Activated T-helper 1 cell treated with anti-CD3 and anti-CD28 coated beads, Interleukin-12 subunit alpha, Interleukin-12 subunit beta, Interleukin-2, Interleukin-4 antibody, amounts not matched to agents 30 ng/mL and 10 ng/mL and 1 ng/mL, durations not matched to agents 14 hours and 24 hours and 36 hours (primary cell): Measurements from ENCODE around the gene TNPO3. TPM values are rescaled to one million over a fixed set of nuclear protein-coding genes. Genes with fewer than 3 reads are reported as not detected.
"Not testable (repeated sequence)": the region's sequence is repeated elsewhere in the genome, so short reads cannot be mapped to it uniquely, and the experiment has no call there.

ENCODE experiments used
- DNase-seq: peaks from one replicate; pipeline ENCODE4 v3.0.0; 2021; ENCODE audit warnings: low spot score
- H3K27ac Mint-ChIP-seq: one replicate; pipeline ENCODE4 v1.8.0; 2021; ENCODE audit warnings: mild to moderate bottlenecking, mixed read lengths
- H3K27me3 Mint-ChIP-seq: one replicate; pipeline ENCODE4 v1.8.0; 2022; ENCODE audit warnings: mild to moderate bottlenecking, moderate library complexity, mixed read lengths; ENCODE audit not compliant: insufficient read depth
- H3K36me3 Mint-ChIP-seq: one replicate; pipeline ENCODE4 v1.8.0; 2021; ENCODE audit warnings: low read depth, mixed read lengths
- H3K4me1 Mint-ChIP-seq: one replicate; pipeline ENCODE4 v1.8.0; 2021; ENCODE audit warnings: low read depth, mixed read lengths
- H3K4me3 Mint-ChIP-seq: one replicate; pipeline ENCODE4 v1.8.0; 2021; ENCODE audit warnings: mild to moderate bottlenecking, moderate library complexity, mixed read lengths
- H3K9me3 Mint-ChIP-seq: one replicate; pipeline ENCODE4 v1.8.0; 2021; ENCODE audit warnings: mixed read lengths
- intact Hi-C: fragments of 100-400 bp; cut with micrococcal nuclease; formaldehyde crosslinking; loops from one replicate; pipeline ENCODE4 v1.15.1; 2024
- total RNA-seq: library from RNA; stranded (reverse); gene quantifications from 2 replicates; pipeline ENCODE4 v1.2.3, GENCODE V29; 2022

Gene TNPO3
- total RNA-seq, 1 donor from 2014 or later, result 53.2 TPM

- H3K27ac Mint-ChIP-seq, result no peak overlapping the region
- H3K4me3 Mint-ChIP-seq, result no peak overlapping the region
- peaks cover 41% of the 10 kb centered on the region for H3K36me3 Mint-ChIP-seq
- peaks cover 20% of the 10 kb centered on the region for H3K4me1 Mint-ChIP-seq
- no peaks in the 10 kb centered on the region for H3K27me3 Mint-ChIP-seq
- intact Hi-C loops, result loop anchor here (5.0 kb wide), 1 partner anchor 945 kb away; the partner anchor contains the start of gene UBE2H
- DNase-seq, result no peak
- no peaks in the 10 kb centered on the region for H3K9me3 Mint-ChIP-seq
Measured at GRCh38 chr7:129007572-129007971, 47.3 kb downstream of the TNPO3 start.

- Mint-ChIP-seq H3K27me3 (no peaks in the 10 kb centered on the region), H3K36me3 (peaks cover 47% of the 10 kb centered on the region), H3K9me3 (no peaks in the 10 kb centered on the region), H3K27ac (no peak overlapping the region), H3K4me3 (no peak overlapping the region), H3K4me1 (peaks cover 20% of the 10 kb centered on the region)
- intact Hi-C loops, result loop anchor here (5.0 kb wide), 1 partner anchor 945 kb away; the partner anchor contains the start of gene UBE2H
- DNase-seq, result no peak
Measured at GRCh38 chr7:129006636-129007414, 48.1 kb downstream of the TNPO3 start.

DNA sequence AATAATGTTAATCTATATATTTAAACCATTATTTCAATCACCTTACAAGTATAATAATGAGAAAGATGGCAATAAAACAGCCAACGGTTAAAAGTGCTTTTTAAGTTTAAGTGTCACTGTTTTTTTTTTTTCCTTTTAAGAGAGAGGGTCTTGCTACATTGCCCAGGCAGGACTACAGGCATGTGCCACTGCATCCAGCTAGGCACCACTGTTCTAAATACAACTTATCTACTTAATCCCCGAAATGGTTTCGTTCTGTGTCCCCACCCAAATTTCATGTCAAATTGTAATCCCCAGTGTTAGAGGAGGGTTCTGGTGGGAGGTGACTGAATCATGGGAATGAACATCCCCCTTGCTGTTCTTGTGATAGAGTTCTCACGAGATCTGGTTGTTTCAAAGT, 49.7 kb downstream of the TNPO3 start:
- Mint-ChIP-seq H3K27me3 (no peaks in the 10 kb centered on the region), H3K4me3 (no peak overlapping the region), H3K27ac (no peak overlapping the region), H3K9me3 (no peaks in the 10 kb centered on the region), H3K36me3 (peaks cover 51% of the 10 kb centered on the region), H3K4me1 (peaks cover 20% of the 10 kb centered on the region)
- intact Hi-C loops, result loop anchor here (5.0 kb wide), 1 partner anchor 947 kb away; the partner anchor contains the start of gene UBE2H
- DNase-seq, result no peak

DNA sequence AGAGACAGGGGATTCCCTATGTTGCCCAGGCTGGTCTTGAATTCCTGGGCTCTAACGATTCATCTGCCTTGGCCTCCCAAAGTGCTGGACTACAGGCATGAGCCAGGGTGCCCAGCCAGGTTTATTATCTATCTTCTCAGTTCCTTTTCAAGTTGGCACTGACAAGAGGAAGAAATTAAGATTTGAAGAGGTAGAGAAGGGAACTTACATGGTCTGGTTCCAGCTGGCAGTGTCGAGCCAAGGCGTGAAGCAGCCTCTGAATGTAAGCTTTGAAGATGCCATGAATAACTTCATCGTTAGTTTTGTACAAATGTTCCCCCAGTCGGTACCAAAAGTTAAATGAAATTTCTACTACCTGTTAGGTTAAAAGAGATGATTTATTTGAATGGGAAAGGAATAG, 57.7 kb downstream of the TNPO3 start:
- no peak for DNase-seq
- H3K4me1 Mint-ChIP-seq, result no peaks in the 10 kb centered on the region
- H3K27ac Mint-ChIP-seq, result no peak overlapping the region
- peaks cover 29% of the 10 kb centered on the region for H3K36me3 Mint-ChIP-seq
- intact Hi-C loops, result no loop called here
- no peaks in the 10 kb centered on the region for H3K27me3 Mint-ChIP-seq
- no peaks in the 10 kb centered on the region for H3K9me3 Mint-ChIP-seq
- no peak overlapping the region for H3K4me3 Mint-ChIP-seq

- H3K27ac Mint-ChIP-seq, H3K4me3 Mint-ChIP-seq, DNase-seq, H3K4me1 Mint-ChIP-seq, H3K27me3 Mint-ChIP-seq, H3K9me3 Mint-ChIP-seq: not testable (repeated sequence)
- peaks cover 28% of the 10 kb centered on the region for H3K36me3 Mint-ChIP-seq
- intact Hi-C loops, result loop anchor here (5.0 kb wide), 1 partner anchor 38 kb away; no protein-coding TSS in a partner anchor
Measured at GRCh38 chr7:128994560-128994959, 60.4 kb downstream of the TNPO3 start.

- H3K36me3 Mint-ChIP-seq, result peaks cover 27% of the 10 kb centered on the region
- H3K4me3 Mint-ChIP-seq, result no peak overlapping the region
- no peaks in the 10 kb centered on the region for H3K27me3 Mint-ChIP-seq
- intact Hi-C loops, result loop anchor here (5.0 kb wide), 1 partner anchor 39 kb away; no protein-coding TSS in a partner anchor
- DNase-seq, result no peak
- H3K9me3 Mint-ChIP-seq, result no peaks in the 10 kb centered on the region
- no peaks in the 10 kb centered on the region for H3K4me1 Mint-ChIP-seq
- no peak overlapping the region for H3K27ac Mint-ChIP-seq
Measured at GRCh38 chr7:128993419-128993818, 61.5 kb downstream of the TNPO3 start.

DNA sequence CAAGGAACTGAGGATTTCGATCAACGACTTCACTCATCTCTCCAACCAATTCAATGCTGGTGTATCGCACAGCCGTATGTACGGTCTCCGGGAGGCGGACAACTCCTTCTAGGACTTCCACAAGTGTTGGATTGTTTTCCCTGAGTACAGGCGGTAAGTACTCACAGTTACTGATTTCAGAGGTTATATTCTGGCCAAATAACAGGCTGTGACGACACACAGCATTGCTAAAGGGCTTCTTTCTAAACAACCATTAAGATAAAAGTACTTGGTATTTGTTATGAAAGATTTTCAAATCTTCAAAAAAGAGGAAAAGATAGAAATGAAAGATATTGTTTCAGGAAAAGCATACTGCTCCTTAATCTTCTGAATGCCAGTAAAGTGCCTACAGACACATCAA, 65.0 kb downstream of the TNPO3 start:
- no peak for DNase-seq
- Mint-ChIP-seq H3K27ac (no peak overlapping the region), H3K27me3 (no peaks in the 10 kb centered on the region), H3K9me3 (no peaks in the 10 kb centered on the region), H3K4me3 (no peak overlapping the region), H3K4me1 (no peaks in the 10 kb centered on the region), H3K36me3 (peaks cover 27% of the 10 kb centered on the region)
- intact Hi-C loops, result loop anchor here (5.0 kb wide), 1 partner anchor 42 kb away; no protein-coding TSS in a partner anchor

- Mint-ChIP-seq H3K9me3 (no peaks in the 10 kb centered on the region), H3K27ac (no peak overlapping the region), H3K27me3 (no peaks in the 10 kb centered on the region), H3K36me3 (peaks cover 32% of the 10 kb centered on the region), H3K4me1 (no peaks in the 10 kb centered on the region), H3K4me3 (no peak overlapping the region)
- DNase-seq, result no peak
- intact Hi-C loops, result no loop called here
Measured at GRCh38 chr7:128988372-128988771, 66.5 kb downstream of the TNPO3 start.

DNA sequence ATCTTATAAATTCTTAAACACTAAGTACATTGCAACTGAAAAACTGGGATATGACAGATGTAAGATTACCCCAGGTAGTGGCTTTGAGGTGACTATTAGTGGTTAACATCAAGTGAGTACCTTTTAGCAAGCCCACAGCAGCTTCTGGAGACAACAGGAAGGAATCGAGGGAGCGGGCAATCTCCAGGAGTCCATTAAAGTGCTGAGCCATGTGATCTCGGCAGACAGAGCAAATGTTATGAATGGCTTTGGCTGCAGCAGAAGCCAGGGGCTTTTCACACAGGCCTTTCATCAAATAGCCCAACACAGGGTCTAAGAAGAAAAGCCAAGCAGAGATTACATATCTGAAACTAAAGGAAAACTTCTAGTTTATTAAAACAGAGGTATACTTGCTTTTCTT, 68.3 kb downstream of the TNPO3 start:
- Mint-ChIP-seq H3K27me3 (no peaks in the 10 kb centered on the region), H3K9me3 (no peaks in the 10 kb centered on the region), H3K4me3 (no peak overlapping the region), H3K36me3 (peaks cover 42% of the 10 kb centered on the region), H3K4me1 (no peaks in the 10 kb centered on the region), H3K27ac (no peak overlapping the region)
- DNase-seq, result no peak
- intact Hi-C loops, result no loop called here

- H3K4me3 Mint-ChIP-seq, result no peak overlapping the region
- peaks cover 40% of the 10 kb centered on the region for H3K36me3 Mint-ChIP-seq
- no peaks in the 10 kb centered on the region for H3K4me1 Mint-ChIP-seq
- DNase-seq, result no peak
- no peaks in the 10 kb centered on the region for H3K9me3 Mint-ChIP-seq
- no peak overlapping the region for H3K27ac Mint-ChIP-seq
- intact Hi-C loops, result no loop called here
- no peaks in the 10 kb centered on the region for H3K27me3 Mint-ChIP-seq
Measured at GRCh38 chr7:128985660-128986059, 69.3 kb downstream of the TNPO3 start.

GRCh38 chr7:128982105-128982504, 72.8 kb downstream of the TNPO3 start:
- Mint-ChIP-seq H3K9me3 (no peaks in the 10 kb centered on the region), H3K27me3 (no peaks in the 10 kb centered on the region), H3K4me3 (no peak overlapping the region), H3K27ac (no peak overlapping the region), H3K4me1 (no peaks in the 10 kb centered on the region), H3K36me3 (peaks cover 47% of the 10 kb centered on the region)
- intact Hi-C loops, result no loop called here
- DNase-seq, result no peak

DNA sequence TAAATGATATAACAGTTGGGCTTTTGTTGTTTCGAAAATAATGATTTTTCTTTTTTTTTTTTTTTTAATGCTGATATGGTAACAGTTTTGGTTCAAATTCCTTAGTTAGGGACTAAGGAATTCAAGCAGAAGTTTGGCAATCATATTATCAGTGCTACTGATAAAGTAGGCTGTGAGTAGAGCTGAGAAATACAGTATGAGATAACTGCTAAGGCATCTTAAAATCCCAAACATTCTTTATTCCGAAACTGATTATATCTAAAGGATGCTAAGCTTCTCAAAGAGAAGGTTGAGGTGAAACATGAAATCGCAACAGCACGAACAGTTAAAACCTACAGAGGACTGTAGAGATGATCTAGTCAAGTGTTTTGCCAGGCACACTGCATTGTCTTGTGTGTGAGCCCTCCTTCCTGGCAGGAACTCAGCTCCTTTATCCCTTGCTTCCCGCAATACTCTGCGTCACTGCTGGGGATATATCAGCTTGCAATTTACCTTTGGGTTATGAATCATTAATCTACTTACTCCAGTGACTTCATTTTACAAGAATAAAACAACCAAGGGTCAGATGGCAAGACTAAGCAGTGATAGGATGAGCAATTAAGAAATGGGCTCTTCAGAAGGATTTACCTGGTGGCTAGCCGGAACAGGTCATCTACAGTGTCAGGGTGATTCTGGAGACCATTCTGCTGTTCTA, 80.5 kb downstream of the TNPO3 start:
- intact Hi-C loops, result no loop called here
- Mint-ChIP-seq H3K27ac (no peak overlapping the region), H3K4me1 (no peaks in the 10 kb centered on the region), H3K36me3 (peaks cover 51% of the 10 kb centered on the region), H3K27me3 (no peaks in the 10 kb centered on the region), H3K4me3 (no peak overlapping the region), H3K9me3 (no peaks in the 10 kb centered on the region)
- no peak for DNase-seq

DNA sequence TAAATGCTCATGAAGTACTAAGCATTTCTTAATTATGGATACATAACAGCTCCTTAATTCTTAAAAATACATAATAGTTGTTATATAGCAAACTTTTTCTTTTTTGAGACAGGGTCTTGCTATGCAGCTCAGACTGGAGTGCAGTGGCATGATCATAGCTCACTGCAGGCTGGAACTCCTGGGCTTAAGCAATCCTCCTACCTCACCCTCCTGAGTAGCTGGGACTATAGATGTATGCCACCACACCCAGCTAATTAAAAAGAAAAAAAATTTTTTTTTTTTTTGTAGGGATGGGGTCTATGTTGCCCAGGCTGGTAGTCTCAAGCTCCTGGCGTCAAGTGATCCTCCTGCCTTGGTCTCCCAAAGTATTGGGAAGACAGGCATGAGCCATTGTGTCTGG, 86.3 kb downstream of the TNPO3 start:
- no peak overlapping the region for H3K27ac Mint-ChIP-seq
- H3K4me3 Mint-ChIP-seq, result no peak overlapping the region
- no peaks in the 10 kb centered on the region for H3K9me3 Mint-ChIP-seq
- peaks cover 12% of the 10 kb centered on the region for H3K4me1 Mint-ChIP-seq
- peaks cover 54% of the 10 kb centered on the region for H3K36me3 Mint-ChIP-seq
- H3K27me3 Mint-ChIP-seq, result no peaks in the 10 kb centered on the region
- intact Hi-C loops, result no loop called here
- DNase-seq, result no peak
